Epithelial cell of proximal tubule (primary cell): ENCODE results near the gene SUN1. TPM values are rescaled to one million over a fixed set of nuclear protein-coding genes. Genes with fewer than 3 reads are reported as not detected.

ENCODE experiments used
- DNase-seq: peaks from one replicate; pipeline ENCODE4 v3.0.0-alpha.2; 2011; ENCODE audit warnings: low read depth
- H3K4me3 ChIP-seq: 2 replicates; pipeline ENCODE4 v1.5.1; 2011; ENCODE audit warnings: low read depth, mild to moderate bottlenecking, low read length
- total RNA-seq: library from RNA; depleted of rRNA; stranded (reverse); fragments of >200 nt; gene quantifications from 2 replicates; pipeline ENCODE4 v1.2.3, GENCODE V29; 2015
- TF ChIP-seq, protein P1 (sequence below): conservative IDR thresholded peaks from 2 replicates; pipeline ENCODE4 v1.5.1; 2012; ENCODE audit warnings: low read depth, mild to moderate bottlenecking, low read length

The SUN1 gene
- total RNA-seq, 1 donor from 2014 or later = 270 TPM

DNA sequence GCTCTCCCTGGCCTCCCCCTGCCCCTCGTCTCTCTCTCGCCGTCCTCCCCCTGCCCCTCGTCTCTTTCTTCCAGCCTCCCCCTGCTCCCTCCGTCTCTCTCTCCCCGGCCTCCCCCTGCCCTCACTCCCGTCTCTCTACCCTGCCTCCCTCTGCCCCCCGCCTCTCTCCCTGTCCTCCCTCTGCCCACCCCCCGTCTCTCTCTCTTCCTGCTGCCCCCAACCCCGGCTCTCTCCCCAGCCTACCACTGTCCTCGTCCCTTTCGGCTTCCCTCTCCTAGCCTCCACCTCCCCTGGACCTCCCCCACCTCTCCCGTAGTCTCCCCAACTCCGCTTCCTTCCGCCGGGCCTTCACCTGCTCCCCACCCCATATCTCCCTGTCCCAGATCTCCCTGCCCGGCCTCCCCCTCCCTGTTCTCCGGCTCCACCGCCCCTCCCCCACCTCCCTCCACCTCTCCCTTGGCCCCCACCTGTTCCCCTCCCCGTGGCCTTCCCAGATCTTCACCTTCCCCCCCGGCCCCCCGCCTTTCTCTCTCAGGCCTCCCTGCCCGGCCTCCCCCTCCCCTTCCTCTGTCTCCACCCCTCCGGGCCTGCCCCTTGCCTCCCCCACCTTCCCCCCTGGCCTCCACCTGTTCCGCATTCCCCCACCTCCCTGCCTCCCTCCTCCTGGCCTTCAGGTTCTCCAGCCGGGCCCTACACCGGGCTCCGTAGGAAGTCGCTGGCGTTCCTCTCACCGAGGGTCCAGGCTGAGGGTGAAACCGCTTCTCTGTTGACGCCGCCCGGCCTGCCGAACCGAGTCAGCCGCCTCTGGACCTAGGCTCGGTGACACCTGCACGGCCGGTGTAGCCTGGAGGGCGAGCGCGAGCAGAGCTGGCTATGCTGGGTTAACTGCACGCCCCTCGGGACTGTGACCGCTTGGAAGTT is 45.3 kb downstream of the SUN1 start:
- TF ChIP-seq, protein P1, sequence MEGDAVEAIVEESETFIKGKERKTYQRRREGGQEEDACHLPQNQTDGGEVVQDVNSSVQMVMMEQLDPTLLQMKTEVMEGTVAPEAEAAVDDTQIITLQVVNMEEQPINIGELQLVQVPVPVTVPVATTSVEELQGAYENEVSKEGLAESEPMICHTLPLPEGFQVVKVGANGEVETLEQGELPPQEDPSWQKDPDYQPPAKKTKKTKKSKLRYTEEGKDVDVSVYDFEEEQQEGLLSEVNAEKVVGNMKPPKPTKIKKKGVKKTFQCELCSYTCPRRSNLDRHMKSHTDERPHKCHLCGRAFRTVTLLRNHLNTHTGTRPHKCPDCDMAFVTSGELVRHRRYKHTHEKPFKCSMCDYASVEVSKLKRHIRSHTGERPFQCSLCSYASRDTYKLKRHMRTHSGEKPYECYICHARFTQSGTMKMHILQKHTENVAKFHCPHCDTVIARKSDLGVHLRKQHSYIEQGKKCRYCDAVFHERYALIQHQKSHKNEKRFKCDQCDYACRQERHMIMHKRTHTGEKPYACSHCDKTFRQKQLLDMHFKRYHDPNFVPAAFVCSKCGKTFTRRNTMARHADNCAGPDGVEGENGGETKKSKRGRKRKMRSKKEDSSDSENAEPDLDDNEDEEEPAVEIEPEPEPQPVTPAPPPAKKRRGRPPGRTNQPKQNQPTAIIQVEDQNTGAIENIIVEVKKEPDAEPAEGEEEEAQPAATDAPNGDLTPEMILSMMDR = peak; percentile 5
- H3K4me3 ChIP-seq = peak overlapping the region; percentile 72
- no peak for DNase-seq

DNA sequence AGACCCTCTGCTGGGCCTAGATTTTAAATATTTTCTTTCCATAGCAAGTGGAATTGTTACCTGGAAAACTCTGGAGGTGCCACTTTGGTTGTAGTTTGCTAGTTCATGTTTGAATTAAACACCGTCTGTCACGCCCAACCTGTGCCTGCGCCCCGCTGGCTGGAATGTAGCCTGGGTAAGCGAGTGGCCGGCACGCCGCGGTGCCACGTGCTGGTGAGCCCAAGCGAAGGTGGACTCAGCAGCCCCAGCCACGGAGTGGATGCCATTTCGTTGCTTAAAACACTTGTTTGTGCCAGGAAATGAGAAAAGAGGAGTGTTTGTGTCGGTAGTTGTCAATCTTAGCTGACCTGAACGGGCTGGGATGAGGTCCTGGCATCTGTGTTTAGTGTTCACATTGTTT is 46.8 kb downstream of the SUN1 start:
- no peak for DNase-seq
- TF ChIP-seq, protein P1 = no peak
- no peak overlapping the region for H3K4me3 ChIP-seq

DNA sequence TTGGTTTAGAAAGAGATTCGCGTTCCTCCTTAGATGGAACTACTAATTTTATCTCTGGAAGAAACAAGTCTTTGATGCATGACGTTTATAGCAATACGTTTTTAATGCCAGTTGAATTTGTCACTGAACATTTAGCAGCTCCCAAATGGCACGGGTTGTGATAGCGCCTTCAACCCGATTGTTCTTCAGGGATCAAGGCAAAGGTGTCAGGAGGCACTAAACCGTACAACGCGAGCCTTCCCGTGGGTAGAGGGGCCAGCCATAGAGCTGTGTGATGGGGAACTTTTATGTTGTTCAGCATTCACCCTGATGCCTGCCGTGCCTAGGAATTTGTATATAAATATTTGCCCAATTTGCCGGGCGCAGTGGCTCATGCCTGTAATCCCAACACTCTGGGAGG is 47.4 kb downstream of the SUN1 start:
- TF ChIP-seq, protein P1 = no peak
- DNase-seq = no peak
- no peak overlapping the region for H3K4me3 ChIP-seq

DNA sequence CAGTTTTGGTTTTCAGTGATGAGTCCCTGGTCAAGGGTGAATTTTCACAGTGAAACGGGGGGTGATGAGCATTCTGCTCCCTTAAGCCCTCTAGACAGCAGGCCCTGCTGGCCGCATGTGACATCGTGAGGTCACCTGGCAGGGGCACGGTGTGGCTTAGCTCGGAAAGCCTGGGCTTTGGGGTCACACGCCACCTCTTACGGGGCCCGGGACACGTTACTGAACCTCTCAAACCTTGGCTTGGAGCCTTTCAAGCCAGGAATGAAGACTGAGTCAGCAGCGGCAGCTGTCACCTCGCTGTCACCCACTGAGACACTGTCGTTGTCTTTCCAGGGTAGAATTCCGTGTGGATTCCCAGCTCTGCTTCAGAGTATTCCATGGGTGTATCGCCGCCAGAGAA is 48.2 kb downstream of the SUN1 start:
- TF ChIP-seq, protein P1 = no peak
- H3K4me3 ChIP-seq = no peak overlapping the region
- DNase-seq = no peak

DNA sequence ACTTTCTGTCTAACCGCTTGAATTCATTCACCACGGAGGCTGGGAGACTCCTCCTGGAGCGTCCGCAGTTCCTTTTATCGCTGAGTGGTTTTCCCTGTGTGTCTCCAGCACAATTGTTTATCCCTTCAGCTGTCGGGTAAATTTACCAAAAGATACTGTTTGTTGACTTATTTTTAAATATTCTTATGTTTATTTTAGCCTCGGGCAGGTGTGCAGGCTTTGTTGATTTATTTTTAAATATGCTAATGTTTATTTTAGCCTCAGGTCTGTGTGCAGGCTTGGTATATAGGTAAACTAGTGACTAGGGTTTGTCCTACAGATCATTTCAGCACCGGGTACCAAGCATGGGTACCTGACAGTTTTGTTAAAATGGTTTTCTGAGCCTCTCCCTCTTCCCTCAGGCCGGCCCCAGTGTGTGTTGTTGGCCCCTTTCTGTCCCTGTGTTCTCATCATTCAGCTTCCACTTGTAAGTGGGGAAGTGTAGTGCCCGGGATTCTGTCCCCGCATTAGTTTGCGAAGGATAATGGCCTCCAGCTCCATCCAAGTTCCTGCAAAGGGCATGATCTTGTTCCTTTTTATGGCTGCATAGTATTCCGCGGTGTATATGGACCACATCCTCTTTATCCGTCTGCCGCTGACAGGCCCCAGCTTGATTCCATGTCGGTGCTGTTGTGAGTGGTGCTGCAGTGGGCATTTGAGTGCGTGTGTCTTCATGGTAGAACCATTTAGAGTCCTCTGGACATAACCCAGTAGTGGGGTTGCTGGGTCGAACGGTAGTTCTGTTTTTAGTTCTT is 49.4 kb downstream of the SUN1 start:
- DNase-seq = no peak
- TF ChIP-seq, protein P1 = no peak
- H3K4me3 ChIP-seq = no peak overlapping the region

DNA sequence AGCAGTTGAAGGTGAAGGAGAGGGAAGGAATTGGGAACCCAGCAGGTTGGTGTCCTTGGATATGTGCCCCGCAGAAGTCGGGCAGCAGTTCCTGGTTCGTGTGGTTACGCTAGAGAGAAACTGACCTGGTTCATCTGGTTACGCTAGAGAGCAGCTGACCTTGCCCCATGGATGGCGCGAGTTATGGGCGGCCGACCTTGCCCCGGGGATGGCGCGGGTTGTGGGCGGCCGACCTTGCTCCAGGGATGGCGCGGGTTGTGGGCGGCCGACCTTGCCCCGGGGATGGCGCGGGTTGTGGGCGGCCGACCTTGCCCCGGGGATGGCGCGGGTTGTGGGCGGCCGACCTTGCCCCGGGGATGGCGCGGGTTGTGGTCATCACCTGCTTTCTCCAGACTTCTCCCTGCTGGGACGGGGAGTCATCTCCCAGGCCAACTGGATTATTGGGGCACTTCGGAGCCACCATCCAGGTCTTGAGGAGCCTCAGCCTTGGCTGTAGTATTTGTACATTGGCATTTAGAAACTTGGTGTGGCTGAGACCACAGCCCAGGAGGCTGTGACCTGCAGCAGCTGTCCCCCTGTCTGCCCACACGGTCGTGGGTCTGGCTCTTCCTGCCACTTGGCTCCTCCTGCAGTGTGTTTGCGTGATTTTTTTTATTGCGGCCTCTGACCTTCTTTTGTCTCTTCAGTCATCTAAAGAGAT is 50.2 kb downstream of the SUN1 start:
- no peak overlapping the region for H3K4me3 ChIP-seq
- TF ChIP-seq, protein P1 = no peak
- no peak for DNase-seq
